DOHH2 (cell line): ENCODE results near the gene GNB4.

Experiments
- CTCF ChIP-seq: fragments of 200-600 bp; sonication (generic); IDR thresholded peaks from one replicate; pipeline ENCODE4 v1.5.1; 2014; ENCODE audit warnings: antibody characterized with exemption, mild to moderate bottlenecking, low read depth, low read length; ENCODE audit not compliant: poor library complexity, severe bottlenecking
- EZH2phosphoT487 ChIP-seq: fragments of 200-600 bp; sonication (generic); IDR thresholded peaks from 2 replicates; pipeline ENCODE4 v1.6.1; 2017; ENCODE audit warnings: borderline replicate concordance, mild to moderate bottlenecking, antibody characterized with exemption, low read length, moderate library complexity, mixed read lengths

- no peak for TF ChIP-seq CTCF
- TF ChIP-seq EZH2phosphoT487 = no peak
Measured at GRCh38 chr3:179402963-179403362, 48.3 kb downstream of the GNB4 start.
